Ascending aorta (tissue), 2 donors: ENCODE data around the gene P2RY8. TPM values are rescaled to one million over a fixed set of nuclear protein-coding genes. Genes with fewer than 3 reads are reported as not detected.
A peak's percentile ranks its signal among the peaks of the same experiment; 100 is the strongest.

Source experiments
- DNase-seq, 2 donors: peaks; one replicate each; pipeline ENCODE4 v3.0.0-alpha.2; 2019; ENCODE audit warnings: low spot score in 2 of 2
- H3K27ac ChIP-seq, 2 donors: fragments of 200-600 bp; sonication (generic); one replicate each; pipeline ENCODE4 v1.5.1; 2016 to 2017; ENCODE audit warnings: mild to moderate bottlenecking in 1 of 2
- H3K27me3 ChIP-seq: fragments of 200-600 bp; sonication (generic); one replicate; pipeline ENCODE4 v1.5.1; 2017
- H3K36me3 ChIP-seq, 2 donors: fragments of 200-600 bp; sonication (generic); one replicate each; pipeline ENCODE4 v1.5.1; 2016
- H3K4me1 ChIP-seq, 2 donors: fragments of 200-600 bp; sonication (generic); one replicate each; pipeline ENCODE4 v1.5.1; 2016 to 2017; ENCODE audit warnings: mild to moderate bottlenecking in 1 of 2
- H3K4me3 ChIP-seq, 2 donors: fragments of 200-600 bp; sonication (generic); one replicate each; pipeline ENCODE4 v1.5.1; 2016 to 2017; ENCODE audit warnings: mild to moderate bottlenecking in 1 of 2
- H3K9me3 ChIP-seq, 2 donors: fragments of 200-600 bp; sonication (generic); one replicate each; pipeline ENCODE4 v1.5.1; 2016
- CTCF ChIP-seq, 3 experiments: fragments of 200-600 bp in 2 of 3; fragments of 450-650 bp in 1 of 3; sonication (generic) in 2 of 3; IDR thresholded peaks; one replicate each; pipeline ENCODE4 v1.5.1; 2016 to 2019; ENCODE audit warnings: antibody characterized with exemption in 3 of 3, mild to moderate bottlenecking in 1 of 3, moderate library complexity in 1 of 3
- intact Hi-C: fragments of 100-400 bp; cut with DNase I; formaldehyde crosslinking; loops from one replicate; pipeline ENCODE4 v1.15.1; 2023
- total RNA-seq: library from RNA; depleted of rRNA; stranded (reverse); fragments of >200 nt; gene quantifications from one replicate; pipeline ENCODE4 v1.1.0, GENCODE V29; 2016

P2RY8 gene
- total RNA-seq, result 2.2 TPM

GRCh38 chrX:1537031-1537715 lies at the start of gene P2RY8:
TSS of gene P2RY8 (minus strand) at chrX:1537185. CDS start at chrX:1466558, 70,627 bp downstream.
- H3K4me3 ChIP-seq, result peak within 1 kb of the TSS; percentile 47 to 51
- H3K36me3 ChIP-seq, result no peaks in the 10 kb centered on the region
- no peaks in the 10 kb centered on the region for H3K9me3 ChIP-seq
- TF ChIP-seq CTCF (IDR thresholded peaks at IDR 0.05), result no peak
- no peaks in the 10 kb centered on the region for H3K4me1 ChIP-seq
- no peaks in the 10 kb centered on the region for H3K27me3 ChIP-seq
- peak; percentile 31 to 82 for DNase-seq
- H3K27ac ChIP-seq, result peak within 1 kb of the TSS in 1 of 2 donors; percentile 20
- intact Hi-C loops, result no loop called here

- Histone ChIP-seq H3K36me3 (no peaks in the 10 kb centered on the region), H3K4me1 (no peaks in the 10 kb centered on the region), H3K27me3 (no peaks in the 10 kb centered on the region), H3K27ac (no peak overlapping the region), H3K4me3 (no peak overlapping the region), H3K9me3 (no peaks in the 10 kb centered on the region)
- intact Hi-C loops, result no loop called here
- DNase-seq, result no peak
- TF ChIP-seq CTCF (IDR thresholded peaks at IDR 0.05), result no peak
These were observed 47.4 kb upstream of the P2RY8 start for GRCh38 chrX:1584237-1585011.

GRCh38 chrX:1582686-1583437 lies 45.9 kb upstream of the P2RY8 start:
- Histone ChIP-seq H3K27ac (no peak overlapping the region), H3K36me3 (no peaks in the 10 kb centered on the region), H3K27me3 (no peaks in the 10 kb centered on the region), H3K4me3 (no peak overlapping the region), H3K9me3 (no peaks in the 10 kb centered on the region), H3K4me1 (no peaks in the 10 kb centered on the region)
- intact Hi-C loops, result no loop called here
- DNase-seq, result no peak
- no peak for TF ChIP-seq CTCF (IDR thresholded peaks at IDR 0.05)

- Histone ChIP-seq H3K27ac (no peak overlapping the region), H3K27me3 (no peaks in the 10 kb centered on the region), H3K9me3 (no peaks in the 10 kb centered on the region), H3K4me3 (no peak overlapping the region), H3K4me1 (no peaks in the 10 kb centered on the region), H3K36me3 (no peaks in the 10 kb centered on the region)
- intact Hi-C loops, result no loop called here
- peak; percentile 54 to 76 (median 71) for TF ChIP-seq CTCF (IDR thresholded peaks at IDR 0.05)
- no peak for DNase-seq
These were observed 44.1 kb upstream of the P2RY8 start for GRCh38 chrX:1581132-1581531.

GRCh38 chrX:1578511-1579173 lies 41.7 kb upstream of the P2RY8 start:
- no peak for TF ChIP-seq CTCF (IDR thresholded peaks at IDR 0.05)
- H3K36me3 ChIP-seq, result no peaks in the 10 kb centered on the region
- intact Hi-C loops, result no loop called here
- no peak overlapping the region for H3K4me3 ChIP-seq
- no peak for DNase-seq
- no peaks in the 10 kb centered on the region for H3K27me3 ChIP-seq
- H3K9me3 ChIP-seq, result no peaks in the 10 kb centered on the region
- H3K27ac ChIP-seq, result no peak overlapping the region
- no peaks in the 10 kb centered on the region for H3K4me1 ChIP-seq
